CD8-positive, alpha-beta memory T cell (primary cell): Measurements from ENCODE around the gene P4HA2. TPM values are rescaled to one million over a fixed set of nuclear protein-coding genes. Genes with fewer than 3 reads are reported as not detected.
A peak's percentile ranks its signal among the peaks of the same experiment; 100 is the strongest.

Source experiments
- CTCF ChIA-PET: fragments of 350-600 bp; sonication (Branson Sonifier 250); formaldehyde crosslinking; loops from one replicate; lab custom pipeline; 2021; ENCODE audit warnings: antibody characterized with exemption; lab: Charles Lee
- POLR2A ChIA-PET: fragments of 350-600 bp; sonication (Branson Sonifier 250); formaldehyde crosslinking; loops from one replicate; lab custom pipeline; 2021; ENCODE audit warnings: antibody characterized with exemption; lab: Charles Lee
- DNase-seq, 5 donors: peaks; one replicate each; pipeline versions ENCODE4 v3.0.0 to v3.0.0-alpha.2; 2020 to 2022; ENCODE audit warnings: mixed read lengths in 1 of 5
- H3K27ac ChIP-seq: one replicate; pipeline ENCODE4 v1.7.0; 2013; ENCODE audit warnings: low read depth, mild to moderate bottlenecking, low read length, moderate library complexity
- H3K27me3 ChIP-seq: 2 replicates; pipeline ENCODE4 v1.7.0; 2013; ENCODE audit warnings: low read length, mild to moderate bottlenecking; ENCODE audit not compliant: insufficient read depth, poor library complexity, severe bottlenecking
- H3K36me3 ChIP-seq: 2 replicates; pipeline ENCODE4 v1.7.0; 2013; ENCODE audit warnings: mild to moderate bottlenecking, low read length, moderate library complexity; ENCODE audit not compliant: insufficient read depth
- H3K4me1 ChIP-seq: 2 replicates; pipeline ENCODE4 v1.7.0; 2013; ENCODE audit warnings: mild to moderate bottlenecking, low read length, moderate library complexity; ENCODE audit not compliant: insufficient read depth
- H3K4me3 ChIP-seq: 2 replicates; pipeline ENCODE4 v1.7.0; 2013; ENCODE audit warnings: mild to moderate bottlenecking, low read length
- H3K9me3 ChIP-seq: 2 replicates; pipeline ENCODE4 v1.7.0; 2013; ENCODE audit warnings: mild to moderate bottlenecking, low read length
- H3K27ac Mint-ChIP-seq, 8 donors: one replicate each; pipeline ENCODE4 v1.8.0; 2020 to 2021; ENCODE audit warnings: mixed read lengths in 8 of 8, mild to moderate bottlenecking in 6 of 8, inconsistent platforms in 3 of 8, moderate library complexity in 3 of 8
- H3K27me3 Mint-ChIP-seq, 2 donors: one replicate each; pipeline ENCODE4 v1.8.0; 2020 to 2021; ENCODE audit warnings: mixed read lengths in 2 of 2, mild to moderate bottlenecking in 1 of 2, moderate library complexity in 1 of 2
- H3K36me3 Mint-ChIP-seq, 3 donors: one replicate each; pipeline ENCODE4 v1.8.0; 2020 to 2021; ENCODE audit warnings: mixed read lengths in 3 of 3, inconsistent platforms in 1 of 3, mild to moderate bottlenecking in 1 of 3
- H3K4me1 Mint-ChIP-seq, 3 donors: one replicate each; pipeline ENCODE4 v1.8.0; 2020 to 2021; ENCODE audit warnings: mixed read lengths in 3 of 3, inconsistent platforms in 1 of 3, mild to moderate bottlenecking in 1 of 3
- H3K4me3 Mint-ChIP-seq, 7 donors: one replicate each; pipeline ENCODE4 v1.8.0; 2020 to 2021; ENCODE audit warnings: mixed read lengths in 7 of 7, mild to moderate bottlenecking in 6 of 7, moderate library complexity in 4 of 7, inconsistent platforms in 2 of 7
- H3K9me3 Mint-ChIP-seq, 5 donors: one replicate each; pipeline ENCODE4 v1.8.0; 2020 to 2022; ENCODE audit warnings: mixed read lengths in 5 of 5, mild to moderate bottlenecking in 3 of 5, moderate library complexity in 2 of 5, inconsistent platforms in 1 of 5
- polyA plus RNA-seq: library from polyadenylated mRNA; unstranded; fragments of 300-500 nt; fragmentation: Illumina TruSeq; gene quantifications from one replicate; pipeline ENCODE4 v1.2.3, GENCODE V29; 2021
- total RNA-seq, 2 experiments: library from RNA; stranded (reverse); gene quantifications; one replicate each; pipeline ENCODE4 v1.2.3, GENCODE V29; 2021

Gene P4HA2
- total and polyA plus RNA-seq, 3 experiments from 2014 or later = 7.2 to 7.9 TPM; not detected in 1

DNA sequence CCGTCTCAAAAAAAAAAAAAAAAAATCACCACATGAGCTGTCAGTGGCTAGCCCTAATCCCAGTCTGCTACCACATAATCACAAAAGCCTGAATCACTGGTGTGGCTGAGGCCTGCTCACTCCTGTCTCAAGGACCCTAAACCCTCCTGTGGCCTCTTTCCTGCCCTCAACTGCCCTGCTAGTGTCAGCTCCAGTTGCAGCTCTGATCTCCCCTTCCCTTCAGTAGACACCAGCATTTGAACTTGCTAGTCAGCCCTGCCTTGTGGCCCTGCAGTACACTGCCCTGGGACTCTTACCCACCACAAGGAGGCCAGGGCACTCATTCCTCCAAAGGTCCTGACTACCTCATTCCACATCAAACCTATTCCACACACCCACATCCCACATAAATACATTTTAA lies 9.5 kb upstream of the P4HA2 start:
- no peak overlapping the region for H3K4me3 ChIP-seq
- ChIA-PET CTCF (interaction anchor here (1.1 to 3.1 kb wide), 10 partner anchors 9 to 264 kb away, joined by 3 to 22 read pairs (median 6); partner anchors contain the start of gene P4HA2), POLR2A (no interaction called here)
- H3K36me3 Mint-ChIP-seq = peaks cover 0 to 4% (median 0%) of the 10 kb centered on the region in 3 donors
- H3K27me3 Mint-ChIP-seq = peaks cover 0 to 10% of the 10 kb centered on the region in 2 donors
- no peaks in the 10 kb centered on the region for H3K4me1 Mint-ChIP-seq
- no peaks in the 10 kb centered on the region for H3K27me3 ChIP-seq
- no peak overlapping the region for H3K4me3 Mint-ChIP-seq
- no peak overlapping the region for H3K27ac ChIP-seq
- H3K9me3 ChIP-seq = no peaks in the 10 kb centered on the region
- H3K9me3 Mint-ChIP-seq = peaks cover 0 to 7% (median 6%) of the 10 kb centered on the region in 5 donors
- no peak for DNase-seq
- H3K27ac Mint-ChIP-seq = no peak overlapping the region
- no peaks in the 10 kb centered on the region for H3K4me1 ChIP-seq
- no peaks in the 10 kb centered on the region for H3K36me3 ChIP-seq

DNA sequence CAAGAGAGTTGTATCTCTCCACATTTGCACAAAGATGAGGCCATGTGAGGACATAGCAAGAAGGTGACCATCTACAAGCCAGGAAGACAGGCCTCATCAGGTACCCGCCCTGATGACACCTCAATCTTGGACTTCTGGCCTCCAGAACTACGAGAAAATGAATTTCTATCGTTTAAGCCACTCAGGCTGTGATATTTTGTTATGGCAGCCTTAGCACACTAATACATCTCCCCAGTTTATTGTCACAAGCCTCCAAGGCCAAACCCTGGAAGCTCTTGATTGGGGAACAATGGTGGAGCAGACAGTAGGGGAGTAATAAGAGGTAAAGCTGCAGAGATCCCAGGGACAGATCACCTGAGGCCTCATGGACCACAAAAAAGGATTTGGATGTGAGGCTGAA lies 7.7 kb upstream of the P4HA2 start:
- CTCF ChIA-PET = no interaction called here

DNA sequence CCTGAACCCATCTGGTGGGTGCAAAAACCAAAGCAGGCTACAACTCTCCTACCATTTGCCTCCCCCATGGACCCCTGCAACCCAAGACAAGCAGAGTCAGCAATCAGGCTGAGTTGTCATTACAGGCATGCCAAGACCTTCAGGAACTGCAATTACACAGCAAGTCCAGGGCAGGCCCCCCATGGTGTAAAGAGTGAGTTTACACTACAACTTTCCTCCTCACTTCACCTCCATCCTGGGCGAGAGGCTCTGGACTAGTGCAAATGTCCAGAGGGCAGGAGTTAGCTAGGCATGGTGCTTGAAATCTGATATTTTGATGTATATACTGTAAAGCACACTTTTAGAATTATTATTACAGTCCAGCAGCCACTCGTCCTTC lies 7.0 kb upstream of the P4HA2 start:
- DNase-seq = no peak
- no peaks in the 10 kb centered on the region for H3K27me3 ChIP-seq
- Mint-ChIP-seq H3K4me3 (no peak overlapping the region), H3K36me3 (no peaks in the 10 kb centered on the region), H3K4me1 (peaks cover 0 to 2% (median 2%) of the 10 kb centered on the region in 3 donors), H3K27me3 (peaks cover 0 to 15% of the 10 kb centered on the region in 2 donors), H3K27ac (no peak overlapping the region), H3K9me3 (no peaks in the 10 kb centered on the region)
- no peak overlapping the region for H3K27ac ChIP-seq
- no peaks in the 10 kb centered on the region for H3K36me3 ChIP-seq
- ChIA-PET CTCF (no interaction called here), POLR2A (no interaction called here)
- no peak overlapping the region for H3K4me3 ChIP-seq
- H3K9me3 ChIP-seq = no peaks in the 10 kb centered on the region
- H3K4me1 ChIP-seq = no peaks in the 10 kb centered on the region

More for the DNA sequence above, 7.7 kb upstream of the P4HA2 start:
- Mint-ChIP-seq H3K36me3 (no peaks in the 10 kb centered on the region), H3K4me1 (peaks cover 0 to 2% (median 0%) of the 10 kb centered on the region in 3 donors), H3K4me3 (no peak overlapping the region), H3K27me3 (peaks cover 0 to 10% of the 10 kb centered on the region in 2 donors), H3K9me3 (no peaks in the 10 kb centered on the region), H3K27ac (no peak overlapping the region)
- Histone ChIP-seq H3K4me1 (no peaks in the 10 kb centered on the region), H3K4me3 (no peak overlapping the region), H3K36me3 (no peaks in the 10 kb centered on the region), H3K9me3 (no peaks in the 10 kb centered on the region), H3K27me3 (no peaks in the 10 kb centered on the region), H3K27ac (no peak overlapping the region)
- POLR2A ChIA-PET = no interaction called here
- no peak for DNase-seq

DNA sequence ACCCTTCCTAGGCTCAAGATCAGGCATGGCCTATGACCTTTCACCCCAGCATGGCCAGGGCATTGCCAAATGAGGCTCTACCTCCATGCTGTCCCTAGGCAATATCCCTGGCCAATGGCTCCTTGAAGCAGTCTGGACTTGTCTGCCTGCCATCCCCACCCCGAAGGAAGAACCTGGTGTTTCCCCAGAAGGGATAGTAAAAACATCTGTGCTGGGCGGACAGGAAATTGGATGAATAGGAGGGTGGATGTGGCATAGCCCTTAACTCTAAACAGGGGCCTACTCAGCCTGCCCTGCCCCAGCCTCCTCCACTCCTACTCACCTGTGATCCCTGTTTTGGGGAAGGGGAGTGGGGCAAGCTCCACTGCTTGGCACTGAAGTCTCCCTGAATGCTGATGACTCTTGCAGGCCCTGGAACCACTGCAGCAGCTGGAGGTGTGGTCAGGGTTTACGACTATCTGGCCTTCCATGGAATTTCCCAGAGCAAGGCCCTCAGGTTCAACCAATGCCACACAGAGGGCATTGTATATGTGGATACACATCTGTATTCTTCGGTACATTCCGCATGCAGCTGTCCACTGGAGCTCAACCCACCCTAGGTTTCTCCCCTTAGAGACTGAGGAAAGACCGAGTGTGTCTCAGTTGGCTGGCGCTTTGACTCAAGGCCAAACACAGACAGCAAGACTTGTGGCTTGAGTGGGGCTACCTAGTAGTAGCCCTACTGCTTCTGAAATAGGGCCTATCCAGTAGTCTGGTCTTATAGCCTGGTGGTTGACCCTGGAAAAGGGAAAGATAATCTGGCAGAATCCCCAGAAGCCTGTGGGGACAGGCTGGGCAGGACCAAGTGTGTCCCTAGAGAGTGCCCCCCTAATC lies 6.4 kb upstream of the P4HA2 start:
- H3K36me3 Mint-ChIP-seq = no peaks in the 10 kb centered on the region
- Histone ChIP-seq H3K9me3 (no peaks in the 10 kb centered on the region), H3K4me1 (no peaks in the 10 kb centered on the region), H3K4me3 (no peak overlapping the region), H3K36me3 (no peaks in the 10 kb centered on the region), H3K27ac (no peak overlapping the region), H3K27me3 (no peaks in the 10 kb centered on the region)
- no peak for DNase-seq
- no peak overlapping the region for H3K27ac Mint-ChIP-seq
- H3K4me3 Mint-ChIP-seq = no peak overlapping the region
- no peaks in the 10 kb centered on the region for H3K9me3 Mint-ChIP-seq
- peaks cover 3 to 21% of the 10 kb centered on the region in 2 donors for H3K27me3 Mint-ChIP-seq
- CTCF ChIA-PET = no interaction called here
- POLR2A ChIA-PET = no interaction called here
- H3K4me1 Mint-ChIP-seq = peaks cover 3 to 8% (median 5%) of the 10 kb centered on the region in 3 donors

DNA sequence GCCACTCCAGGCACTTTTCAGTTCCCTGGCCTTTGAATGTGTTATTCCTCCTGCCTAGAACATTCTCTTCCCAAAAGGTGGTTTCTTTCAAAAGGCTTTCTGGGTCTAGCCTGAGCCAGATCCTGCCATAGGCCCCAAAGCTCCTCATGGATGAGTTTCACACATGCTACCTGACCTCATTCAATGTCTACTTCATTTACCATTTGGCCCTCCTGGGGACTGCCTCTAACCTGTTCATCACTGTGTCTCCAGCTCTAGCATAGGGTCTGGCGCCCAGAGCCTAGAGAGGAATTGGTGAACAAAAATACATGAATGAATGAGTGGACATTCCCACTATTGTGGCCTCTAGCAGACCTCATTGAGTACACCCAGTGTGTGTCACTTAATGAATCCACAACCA lies 5.4 kb upstream of the P4HA2 start:
- no peaks in the 10 kb centered on the region for H3K9me3 Mint-ChIP-seq
- Histone ChIP-seq H3K27me3 (no peaks in the 10 kb centered on the region), H3K4me1 (no peaks in the 10 kb centered on the region), H3K36me3 (no peaks in the 10 kb centered on the region), H3K4me3 (no peak overlapping the region), H3K27ac (no peak overlapping the region), H3K9me3 (no peaks in the 10 kb centered on the region)
- H3K27ac Mint-ChIP-seq = no peak overlapping the region
- DNase-seq = no peak
- ChIA-PET POLR2A (no interaction called here), CTCF (no interaction called here)
- H3K36me3 Mint-ChIP-seq = no peaks in the 10 kb centered on the region
- peak overlapping the region in 1 of 7 donors; percentile 11 for H3K4me3 Mint-ChIP-seq
- H3K27me3 Mint-ChIP-seq = peaks cover 3 to 24% of the 10 kb centered on the region in 2 donors
- peaks cover 3 to 10% (median 8%) of the 10 kb centered on the region in 3 donors for H3K4me1 Mint-ChIP-seq

DNA sequence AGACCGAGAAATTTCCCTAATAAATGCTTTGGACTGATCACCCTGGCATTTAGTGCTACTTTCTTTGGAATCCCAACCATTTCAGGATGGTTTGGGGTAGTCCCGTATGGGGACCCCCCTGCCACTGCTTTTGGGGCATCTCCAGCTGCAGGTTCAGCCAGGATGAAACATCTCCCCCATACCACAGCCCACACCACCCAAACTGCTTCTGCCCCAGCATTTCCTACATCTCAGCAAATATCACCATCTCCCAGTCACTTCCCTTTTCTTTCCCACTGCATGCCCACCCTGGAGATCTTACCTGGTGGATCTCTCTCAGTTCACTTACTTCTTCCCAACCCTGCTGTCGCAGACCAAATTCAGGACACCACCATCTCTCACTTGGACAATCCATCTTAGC lies 4.8 kb upstream of the P4HA2 start:
- CTCF ChIA-PET = no interaction called here
- H3K4me1 Mint-ChIP-seq = peaks cover 3 to 10% (median 8%) of the 10 kb centered on the region in 3 donors

DNA sequence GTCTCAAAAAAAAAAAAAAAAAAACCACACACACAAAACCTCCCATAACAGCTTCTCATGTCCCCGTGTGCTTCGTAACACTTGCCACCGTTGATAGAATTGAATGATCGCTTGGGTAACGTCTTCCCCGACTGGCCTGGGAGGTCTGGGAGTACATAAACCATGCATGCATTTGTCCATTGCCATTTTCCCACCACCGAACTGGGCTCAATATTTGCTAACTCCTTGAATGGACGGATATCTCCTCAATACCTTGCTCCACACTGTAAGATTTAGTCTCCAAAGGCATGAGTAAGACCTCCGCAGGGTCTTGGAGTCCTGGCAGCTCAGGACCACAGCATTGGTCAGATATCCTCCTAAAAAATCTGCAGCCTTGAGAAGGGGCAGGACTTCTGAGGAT lies 3.2 kb upstream of the P4HA2 start:
- peaks cover 4% of the 10 kb centered on the region for H3K4me1 ChIP-seq
- peak overlapping the region in 1 of 7 donors; percentile 29 for H3K4me3 Mint-ChIP-seq
- H3K9me3 Mint-ChIP-seq = no peaks in the 10 kb centered on the region
- no peak overlapping the region for H3K4me3 ChIP-seq
- peaks cover 8 to 34% of the 10 kb centered on the region in 2 donors for H3K27me3 Mint-ChIP-seq
- CTCF ChIA-PET = interaction anchor here (0.7 kb wide), 1 partner anchor 306 kb away, joined by 4 read pairs; no protein-coding TSS in a partner anchor
- no peaks in the 10 kb centered on the region for H3K9me3 ChIP-seq
- no peaks in the 10 kb centered on the region for H3K27me3 ChIP-seq
- no peak for DNase-seq
- no peak overlapping the region for H3K27ac ChIP-seq
- peaks cover 3 to 13% (median 10%) of the 10 kb centered on the region in 3 donors for H3K4me1 Mint-ChIP-seq
- no peaks in the 10 kb centered on the region for H3K36me3 Mint-ChIP-seq
- POLR2A ChIA-PET = no interaction called here
- H3K27ac Mint-ChIP-seq = no peak overlapping the region
- no peaks in the 10 kb centered on the region for H3K36me3 ChIP-seq

More for the DNA sequence above, 4.8 kb upstream of the P4HA2 start:
- POLR2A ChIA-PET = no interaction called here
- Mint-ChIP-seq H3K9me3 (no peaks in the 10 kb centered on the region), H3K4me3 (peak overlapping the region in 1 of 7 donors; percentile 11), H3K27me3 (peaks cover 3 to 24% of the 10 kb centered on the region in 2 donors), H3K27ac (no peak overlapping the region), H3K36me3 (no peaks in the 10 kb centered on the region)
- Histone ChIP-seq H3K4me3 (no peak overlapping the region), H3K4me1 (no peaks in the 10 kb centered on the region), H3K27ac (no peak overlapping the region), H3K27me3 (no peaks in the 10 kb centered on the region), H3K9me3 (no peaks in the 10 kb centered on the region), H3K36me3 (no peaks in the 10 kb centered on the region)
- DNase-seq = no peak

DNA sequence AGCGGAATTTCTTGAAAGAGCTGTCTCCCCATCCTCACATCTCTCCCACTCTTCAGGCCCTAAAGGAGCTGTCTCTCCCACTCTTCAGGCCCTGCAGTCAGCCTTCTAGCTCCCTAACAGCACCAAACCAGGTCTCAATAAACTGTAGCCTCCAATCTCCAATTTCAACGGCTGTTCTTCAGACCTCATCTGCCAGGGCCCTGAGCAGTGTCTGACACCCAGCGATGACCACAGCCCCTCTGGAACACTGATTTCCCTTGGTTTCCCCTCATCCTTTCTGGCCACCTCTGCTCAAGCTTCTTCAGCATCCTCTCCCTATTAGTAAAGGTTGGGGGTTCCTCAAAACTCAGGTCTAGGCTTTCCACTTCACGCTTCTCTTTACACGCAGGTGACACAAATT lies 1.6 kb upstream of the P4HA2 start:
- H3K27ac ChIP-seq = no peak overlapping the region
- no peaks in the 10 kb centered on the region for H3K9me3 Mint-ChIP-seq
- H3K4me3 Mint-ChIP-seq = peak overlapping the region; percentile 55 to 87 (median 69)
- CTCF ChIA-PET = interaction anchor here (1.4 kb wide), 1 partner anchor 9 kb away, joined by 3 read pairs; no protein-coding TSS in a partner anchor
- no peak for DNase-seq
- no peaks in the 10 kb centered on the region for H3K36me3 ChIP-seq
- H3K4me3 ChIP-seq = no peak overlapping the region
- H3K27me3 Mint-ChIP-seq = peaks cover 12 to 40% of the 10 kb centered on the region in 2 donors
- H3K9me3 ChIP-seq = no peaks in the 10 kb centered on the region
- peak overlapping the region in 1 of 8 donors; percentile 41 for H3K27ac Mint-ChIP-seq
- POLR2A ChIA-PET = no interaction called here
- peaks cover 3 to 17% (median 16%) of the 10 kb centered on the region in 3 donors for H3K4me1 Mint-ChIP-seq
- H3K27me3 ChIP-seq = no peaks in the 10 kb centered on the region
- H3K4me1 ChIP-seq = peaks cover 14% of the 10 kb centered on the region
- H3K36me3 Mint-ChIP-seq = no peaks in the 10 kb centered on the region
